WTC11 (cell line): Measurements from ENCODE around the gene NQO2. TPM values are rescaled to one million over a fixed set of nuclear protein-coding genes. Genes with fewer than 3 reads are reported as not detected.
A peak's percentile ranks its signal among the peaks of the same experiment; 100 is the strongest.

Experiments used
- ATAC-seq: fragments of 200-7000 bp; cut with Tn5 transposase; 2 replicates; pipeline ENCODE4 v1.10.0; 2021; ENCODE audit warnings: mild to moderate bottlenecking, moderate library complexity
- CTCF ChIA-PET: fragments of 300-600 bp; sonication (Branson Sonifier 250); formaldehyde crosslinking; loops from one replicate; lab custom pipeline; 2021; ENCODE audit warnings: antibody characterized with exemption; lab: Charles Lee
- POLR2A ChIA-PET: fragments of 350-600 bp; sonication (Branson Sonifier 250); formaldehyde crosslinking; loops from one replicate; lab custom pipeline; 2021; ENCODE audit warnings: antibody characterized with exemption; lab: Charles Lee
- DNase-seq: peaks from one replicate; pipeline ENCODE4 v3.0.0; 2021; ENCODE audit warnings: low spot score
- H3K27ac Mint-ChIP-seq: 2 replicates; pipeline ENCODE4 v1.8.0; 2021; ENCODE audit warnings: mixed read lengths
- H3K27me3 Mint-ChIP-seq: 2 replicates; pipeline ENCODE4 v1.8.0; 2021; ENCODE audit warnings: low read depth, mild to moderate bottlenecking, moderate library complexity, mixed read lengths
- H3K36me3 Mint-ChIP-seq: 2 replicates; pipeline ENCODE4 v1.8.0; 2021; ENCODE audit warnings: mixed read lengths
- H3K4me1 Mint-ChIP-seq: 2 replicates; pipeline ENCODE4 v1.8.0; 2022; ENCODE audit warnings: mixed read lengths
- H3K4me3 Mint-ChIP-seq: 2 replicates; pipeline ENCODE4 v1.8.0; 2021; ENCODE audit warnings: mild to moderate bottlenecking, moderate library complexity, mixed read lengths
- H3K9me3 Mint-ChIP-seq: 2 replicates; pipeline ENCODE4 v1.8.0; 2021; ENCODE audit warnings: mixed read lengths
- ARID4B ChIP-seq: sonication (generic); formaldehyde crosslinking; IDR thresholded peaks from 2 replicates; pipeline ENCODE4 v1.8.0; 2023; ENCODE audit warnings: missing genetic modification reagents, mild to moderate bottlenecking, borderline replicate concordance
- CREB1 ChIP-seq: sonication (generic); formaldehyde crosslinking; IDR thresholded peaks from 2 replicates; pipeline ENCODE4 v1.8.0; 2023; ENCODE audit warnings: mild to moderate bottlenecking, missing genetic modification reagents
- E2F5 ChIP-seq: sonication (generic); formaldehyde crosslinking; IDR thresholded peaks from 2 replicates; pipeline ENCODE4 v1.8.1; 2022; ENCODE audit warnings: mild to moderate bottlenecking, moderate library complexity, missing genetic modification reagents
- FOXK1 ChIP-seq: sonication (generic); formaldehyde crosslinking; IDR thresholded peaks from 2 replicates; pipeline ENCODE4 v1.8.0; 2022; ENCODE audit warnings: mild to moderate bottlenecking, moderate library complexity, missing genetic modification reagents
- GRHL2 ChIP-seq: fragments of 250-450 bp; sonication (Bioruptor Pico); IDR thresholded peaks from 2 replicates; pipeline ENCODE4 v1.8.0; 2022; ENCODE audit warnings: mild to moderate bottlenecking, moderate library complexity; ENCODE audit not compliant: insufficient replicate concordance, severe bottlenecking
- MAX ChIP-seq: sonication (generic); formaldehyde crosslinking; IDR thresholded peaks from 2 replicates; pipeline ENCODE4 v1.8.0; 2022; ENCODE audit warnings: mild to moderate bottlenecking, missing genetic modification reagents
- MXD4 ChIP-seq: fragments of 250-450 bp; sonication (Bioruptor Pico); IDR thresholded peaks from 2 replicates; pipeline ENCODE4 v1.8.0; 2021; ENCODE audit warnings: mild to moderate bottlenecking, moderate library complexity, borderline replicate concordance
- NR3C1 ChIP-seq: sonication (generic); formaldehyde crosslinking; conservative IDR thresholded peaks from 2 replicates; pipeline ENCODE4 v1.8.1; 2023; ENCODE audit warnings: low read depth, mild to moderate bottlenecking, missing genetic modification reagents
- PRRX2 ChIP-seq: fragments of 250-450 bp; sonication (Bioruptor Pico); IDR thresholded peaks from 2 replicates; pipeline ENCODE4 v1.8.0; 2021; ENCODE audit warnings: mild to moderate bottlenecking
- SOX15 ChIP-seq: fragments of 250-450 bp; sonication (Bioruptor Pico); IDR thresholded peaks from 2 replicates; pipeline ENCODE4 v1.9.0; 2021; ENCODE audit warnings: mild to moderate bottlenecking
- SP1 ChIP-seq: sonication (generic); formaldehyde crosslinking; conservative IDR thresholded peaks from 2 replicates; pipeline ENCODE4 v1.8.1; 2022; ENCODE audit warnings: missing genetic modification reagents
- TEAD1 ChIP-seq: sonication (generic); formaldehyde crosslinking; IDR thresholded peaks from 2 replicates; pipeline ENCODE4 v1.8.0; 2022; ENCODE audit warnings: mild to moderate bottlenecking, missing genetic modification reagents
- ZNF263 ChIP-seq: sonication (generic); formaldehyde crosslinking; IDR thresholded peaks from 2 replicates; pipeline ENCODE4 v1.8.1; 2022; ENCODE audit warnings: low read depth, mild to moderate bottlenecking, moderate library complexity, missing genetic modification reagents
- ZNF317 ChIP-seq: sonication (generic); formaldehyde crosslinking; IDR thresholded peaks from 2 replicates; pipeline ENCODE4 v1.8.1; 2023; ENCODE audit warnings: low read depth, mild to moderate bottlenecking, moderate library complexity, missing genetic modification reagents, borderline replicate concordance
- ZNF396 ChIP-seq: fragments of 250-450 bp; sonication (Bioruptor Pico); IDR thresholded peaks from 2 replicates; pipeline ENCODE4 v1.8.0; 2021; ENCODE audit warnings: mild to moderate bottlenecking, moderate library complexity, borderline replicate concordance
- ZNF416 ChIP-seq: fragments of 250-450 bp; sonication (Bioruptor Pico); IDR thresholded peaks from 2 replicates; pipeline ENCODE4 v1.9.0; 2021; ENCODE audit warnings: mild to moderate bottlenecking, inconsistent platforms
- total RNA-seq: library from RNA; stranded (reverse); gene quantifications from 3 replicates; pipeline ENCODE4 v1.2.3, GENCODE V29; 2021
- TF ChIP-seq, protein P1 (sequence below): sonication (generic); formaldehyde crosslinking; IDR thresholded peaks from 2 replicates; pipeline ENCODE4 v1.8.1; 2023; ENCODE audit warnings: mild to moderate bottlenecking, missing genetic modification reagents, borderline replicate concordance
- TF ChIP-seq, protein P2 (sequence below): sonication (generic); formaldehyde crosslinking; IDR thresholded peaks from 2 replicates; pipeline ENCODE4 v1.8.1; 2023; ENCODE audit warnings: mild to moderate bottlenecking, missing genetic modification reagents, moderate library complexity
- TF ChIP-seq, protein P3 (sequence below): fragments of 250-450 bp; sonication (Bioruptor Pico); IDR thresholded peaks from 2 replicates; pipeline ENCODE4 v1.8.0; 2021; ENCODE audit warnings: mild to moderate bottlenecking

The NQO2 gene
- total RNA-seq, 1 experiment from 2014 or later, result 119 TPM

DNA sequence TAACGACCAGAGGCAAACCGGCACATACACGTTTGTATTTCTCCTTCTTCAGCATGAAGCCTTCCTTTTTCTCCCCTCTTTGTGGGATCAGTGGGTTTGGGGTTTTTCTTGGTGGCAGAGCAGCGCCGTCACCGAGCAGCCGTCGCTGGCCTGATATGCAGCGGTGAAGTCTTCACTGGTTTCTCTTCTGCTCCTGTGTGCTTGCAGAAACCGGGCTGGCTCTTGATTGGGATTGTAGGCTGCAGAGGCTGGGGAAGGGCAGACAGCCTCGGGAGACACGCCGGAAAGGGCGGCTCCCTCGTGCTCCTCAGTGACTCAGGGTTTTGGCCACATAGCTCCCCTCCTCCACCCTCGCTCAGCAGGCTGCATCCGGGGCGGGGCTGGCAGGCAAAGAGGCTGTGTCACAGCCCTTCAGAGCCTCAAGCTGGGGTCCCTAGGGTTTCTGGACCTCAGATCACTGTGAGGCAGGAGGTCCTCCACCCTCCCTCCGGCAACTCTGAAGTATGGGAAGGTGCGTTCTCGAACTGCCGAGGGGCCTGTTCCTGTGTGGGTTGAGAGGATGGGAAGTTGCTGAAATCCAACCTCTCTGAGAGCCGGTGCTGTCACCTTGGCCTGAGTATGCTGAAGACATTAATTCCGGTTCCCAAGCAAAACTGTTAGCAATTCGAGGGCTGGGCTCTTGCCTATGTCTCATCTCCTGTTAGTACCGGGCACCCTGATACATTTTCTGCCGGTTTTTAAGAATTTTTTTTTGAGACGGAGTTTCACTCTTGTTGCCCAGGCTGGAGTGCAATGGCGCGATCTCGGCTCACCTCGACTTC, 24.2 kb downstream of the NQO2 start (continued):
- no peak for TF ChIP-seq GRHL2 (CRISPR knock-in tag)
- TF ChIP-seq, protein P1, sequence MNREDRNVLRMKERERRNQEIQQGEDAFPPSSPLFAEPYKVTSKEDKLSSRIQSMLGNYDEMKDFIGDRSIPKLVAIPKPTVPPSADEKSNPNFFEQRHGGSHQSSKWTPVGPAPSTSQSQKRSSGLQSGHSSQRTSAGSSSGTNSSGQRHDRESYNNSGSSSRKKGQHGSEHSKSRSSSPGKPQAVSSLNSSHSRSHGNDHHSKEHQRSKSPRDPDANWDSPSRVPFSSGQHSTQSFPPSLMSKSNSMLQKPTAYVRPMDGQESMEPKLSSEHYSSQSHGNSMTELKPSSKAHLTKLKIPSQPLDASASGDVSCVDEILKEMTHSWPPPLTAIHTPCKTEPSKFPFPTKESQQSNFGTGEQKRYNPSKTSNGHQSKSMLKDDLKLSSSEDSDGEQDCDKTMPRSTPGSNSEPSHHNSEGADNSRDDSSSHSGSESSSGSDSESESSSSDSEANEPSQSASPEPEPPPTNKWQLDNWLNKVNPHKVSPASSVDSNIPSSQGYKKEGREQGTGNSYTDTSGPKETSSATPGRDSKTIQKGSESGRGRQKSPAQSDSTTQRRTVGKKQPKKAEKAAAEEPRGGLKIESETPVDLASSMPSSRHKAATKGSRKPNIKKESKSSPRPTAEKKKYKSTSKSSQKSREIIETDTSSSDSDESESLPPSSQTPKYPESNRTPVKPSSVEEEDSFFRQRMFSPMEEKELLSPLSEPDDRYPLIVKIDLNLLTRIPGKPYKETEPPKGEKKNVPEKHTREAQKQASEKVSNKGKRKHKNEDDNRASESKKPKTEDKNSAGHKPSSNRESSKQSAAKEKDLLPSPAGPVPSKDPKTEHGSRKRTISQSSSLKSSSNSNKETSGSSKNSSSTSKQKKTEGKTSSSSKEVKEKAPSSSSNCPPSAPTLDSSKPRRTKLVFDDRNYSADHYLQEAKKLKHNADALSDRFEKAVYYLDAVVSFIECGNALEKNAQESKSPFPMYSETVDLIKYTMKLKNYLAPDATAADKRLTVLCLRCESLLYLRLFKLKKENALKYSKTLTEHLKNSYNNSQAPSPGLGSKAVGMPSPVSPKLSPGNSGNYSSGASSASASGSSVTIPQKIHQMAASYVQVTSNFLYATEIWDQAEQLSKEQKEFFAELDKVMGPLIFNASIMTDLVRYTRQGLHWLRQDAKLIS, result 0 out of 2 replicates have a peak, but pooled peaks have one; percentile 30
- TF ChIP-seq SP1 (CRISPR knock-in tag), result peak; percentile 86
- TF ChIP-seq ZNF317 (CRISPR knock-in tag), result 0 out of 2 replicates have a peak, but pooled peaks have one; percentile 52
- TF ChIP-seq NR3C1, result no peak
- peak; percentile 95 for TF ChIP-seq MAX (CRISPR knock-in tag)
- peak; percentile 60; the same call in 1 of the 2 replicates for TF ChIP-seq CREB1 (CRISPR knock-in tag)
- TF ChIP-seq ARID4B, result peak; percentile 77; the same call in 1 of the 2 replicates
- TF ChIP-seq, protein P2, sequence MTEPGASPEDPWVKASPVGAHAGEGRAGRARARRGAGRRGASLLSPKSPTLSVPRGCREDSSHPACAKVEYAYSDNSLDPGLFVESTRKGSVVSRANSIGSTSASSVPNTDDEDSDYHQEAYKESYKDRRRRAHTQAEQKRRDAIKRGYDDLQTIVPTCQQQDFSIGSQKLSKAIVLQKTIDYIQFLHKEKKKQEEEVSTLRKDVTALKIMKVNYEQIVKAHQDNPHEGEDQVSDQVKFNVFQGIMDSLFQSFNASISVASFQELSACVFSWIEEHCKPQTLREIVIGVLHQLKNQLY (CRISPR knock-in tag), result no peak
- no peak for TF ChIP-seq PRRX2 (CRISPR knock-in tag)
- TF ChIP-seq FOXK1 (CRISPR knock-in tag), result peak; percentile 87

- POLR2A ChIA-PET, result no interaction called here
- Mint-ChIP-seq H3K27ac (no peak overlapping the region), H3K36me3 (peaks cover 26% of the 10 kb centered on the region), H3K4me1 (peaks cover 55% of the 10 kb centered on the region), H3K27me3 (peaks cover 2% of the 10 kb centered on the region; the same call in 1 of the 2 replicates), H3K9me3 (peaks cover 19% of the 10 kb centered on the region), H3K4me3 (no peak overlapping the region)
- no peak for DNase-seq
- CTCF ChIA-PET, result interaction anchor here (2.6 kb wide), 1 partner anchor 26 kb away, joined by 10 read pairs; no protein-coding TSS in a partner anchor
- no peak for ATAC-seq
- TF ChIP-seq ZNF416 (no peak), ZNF317 (CRISPR knock-in tag) (no peak), GRHL2 (CRISPR knock-in tag) (no peak), SP1 (CRISPR knock-in tag) (no peak), TEAD1 (CRISPR knock-in tag) (no peak), E2F5 (CRISPR knock-in tag) (no peak), MXD4 (CRISPR knock-in tag) (no peak), ZNF263 (CRISPR knock-in tag) (no peak), ZNF396 (CRISPR knock-in tag) (no peak), SOX15 (CRISPR knock-in tag) (no peak)
- TF ChIP-seq, protein P3, sequence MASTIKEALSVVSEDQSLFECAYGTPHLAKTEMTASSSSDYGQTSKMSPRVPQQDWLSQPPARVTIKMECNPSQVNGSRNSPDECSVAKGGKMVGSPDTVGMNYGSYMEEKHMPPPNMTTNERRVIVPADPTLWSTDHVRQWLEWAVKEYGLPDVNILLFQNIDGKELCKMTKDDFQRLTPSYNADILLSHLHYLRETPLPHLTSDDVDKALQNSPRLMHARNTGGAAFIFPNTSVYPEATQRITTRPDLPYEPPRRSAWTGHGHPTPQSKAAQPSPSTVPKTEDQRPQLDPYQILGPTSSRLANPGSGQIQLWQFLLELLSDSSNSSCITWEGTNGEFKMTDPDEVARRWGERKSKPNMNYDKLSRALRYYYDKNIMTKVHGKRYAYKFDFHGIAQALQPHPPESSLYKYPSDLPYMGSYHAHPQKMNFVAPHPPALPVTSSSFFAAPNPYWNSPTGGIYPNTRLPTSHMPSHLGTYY (CRISPR knock-in tag), result no peak
Measured at GRCh38 chr6:3026791-3027626, 27.3 kb downstream of the NQO2 start.
